Forelimb muscle (tissue), 1 donor: ENCODE measurements around the gene ZNF516. TPM values are rescaled to one million over a fixed set of nuclear protein-coding genes. Genes with fewer than 3 reads are reported as not detected.

Experiments
- DNase-seq: peaks from one replicate; pipeline ENCODE4 v3.0.0-alpha.2; 2013; ENCODE audit warnings: low read depth
- polyA plus RNA-seq: library from polyadenylated mRNA; unstranded; fragments of 120-200 nt; gene quantifications from one replicate; pipeline ENCODE4 v1.2.1, GENCODE V29; 2013; ENCODE audit not compliant: insufficient read length

Gene ZNF516
- polyA plus RNA-seq, 1 donor, result 39.4 TPM

DNA sequence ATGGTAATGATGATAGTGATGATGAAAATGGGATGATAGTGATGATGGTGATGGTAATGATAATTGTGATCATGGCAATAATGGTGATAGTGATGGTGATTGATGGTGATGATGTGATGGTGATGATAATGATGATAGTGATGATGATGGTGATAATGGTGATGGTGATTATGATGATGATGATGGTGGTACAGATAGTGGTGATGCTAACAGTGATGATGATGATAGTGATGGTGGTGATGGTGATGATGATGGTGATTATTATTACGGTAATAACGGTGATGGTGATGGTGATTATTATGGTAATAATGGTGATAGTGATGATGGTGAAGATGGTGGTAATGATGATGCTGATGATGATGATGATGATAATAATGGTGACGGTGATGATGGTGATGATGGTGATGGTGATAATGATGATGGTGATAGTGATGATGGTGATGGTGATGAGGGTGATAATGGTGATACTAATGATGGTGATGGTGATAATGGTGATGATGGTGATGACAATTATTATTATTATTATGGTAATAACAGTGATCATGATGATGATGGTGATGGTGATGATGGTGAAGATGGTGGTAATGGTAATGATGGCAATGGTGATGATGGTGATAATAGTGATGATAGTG lies 151.0 kb downstream of the ZNF516 start:
- no peak for DNase-seq

DNA sequence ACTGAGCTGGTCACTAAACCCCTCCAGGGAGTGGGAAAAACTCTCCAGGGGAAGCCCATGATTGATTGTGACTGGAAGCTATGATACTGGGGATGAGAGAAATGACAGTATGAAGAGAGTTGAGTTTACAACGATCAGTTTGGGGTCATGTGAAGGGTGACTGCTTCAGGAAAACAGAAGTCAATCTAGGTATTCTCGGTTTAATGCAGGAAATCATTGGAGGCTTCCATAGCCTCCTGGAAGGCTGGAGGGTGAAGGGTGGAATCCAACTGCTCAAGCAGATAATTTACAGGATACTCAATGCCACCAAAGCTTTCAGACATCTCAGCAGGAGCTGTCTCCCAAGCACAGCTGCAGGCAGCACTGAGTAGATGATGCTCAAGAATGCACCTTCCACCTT lies 154.6 kb downstream of the ZNF516 start:
- no peak for DNase-seq

DNA sequence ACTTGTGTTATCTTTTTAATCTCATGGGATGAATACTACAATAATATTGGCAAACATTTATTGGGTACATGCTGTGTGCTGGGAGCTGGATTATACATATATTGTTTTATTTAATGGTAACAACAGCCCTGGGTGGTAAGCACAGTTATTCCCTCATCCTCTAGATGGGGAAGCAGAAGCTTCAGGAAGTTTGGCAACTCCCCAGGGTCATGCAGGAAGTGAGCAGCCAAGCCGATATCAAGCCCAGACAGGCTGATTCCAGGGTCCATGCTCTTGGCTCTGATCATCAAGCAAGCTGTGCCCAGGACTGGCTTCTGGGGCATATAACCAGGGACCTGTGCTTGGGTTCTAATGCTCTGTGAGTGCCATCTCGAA lies 155.8 kb downstream of the ZNF516 start:
- no peak for DNase-seq

DNA sequence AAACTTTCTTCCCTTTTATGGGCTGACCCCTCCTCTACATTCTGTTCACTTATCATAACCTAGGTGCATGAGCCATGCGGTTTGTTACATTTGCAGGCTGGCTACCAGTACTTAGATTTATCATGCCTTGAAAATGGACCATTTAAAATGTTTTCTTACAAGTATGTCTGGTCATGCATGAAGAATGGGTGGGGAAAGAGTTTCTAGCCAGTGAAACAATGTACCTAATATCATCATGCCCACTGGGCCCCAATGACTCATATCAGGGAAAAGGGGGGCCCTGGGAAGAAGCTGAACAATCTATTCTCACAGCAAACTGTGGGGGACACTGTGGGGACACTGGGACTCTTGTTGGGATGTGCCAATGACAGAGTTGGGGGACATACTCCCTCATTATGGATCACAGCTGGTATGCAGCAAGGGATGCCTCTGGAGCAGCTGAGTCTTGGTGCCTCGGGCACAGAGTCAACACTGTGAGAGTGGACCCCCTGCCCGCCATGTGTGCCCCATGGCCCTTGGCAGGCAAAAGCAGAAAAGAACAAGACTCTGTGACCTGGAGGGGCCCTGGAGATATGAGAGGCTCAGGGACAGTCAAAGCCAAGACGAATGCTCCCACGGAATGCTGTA lies 156.3 kb downstream of the ZNF516 start:
- DNase-seq, result no peak

DNA sequence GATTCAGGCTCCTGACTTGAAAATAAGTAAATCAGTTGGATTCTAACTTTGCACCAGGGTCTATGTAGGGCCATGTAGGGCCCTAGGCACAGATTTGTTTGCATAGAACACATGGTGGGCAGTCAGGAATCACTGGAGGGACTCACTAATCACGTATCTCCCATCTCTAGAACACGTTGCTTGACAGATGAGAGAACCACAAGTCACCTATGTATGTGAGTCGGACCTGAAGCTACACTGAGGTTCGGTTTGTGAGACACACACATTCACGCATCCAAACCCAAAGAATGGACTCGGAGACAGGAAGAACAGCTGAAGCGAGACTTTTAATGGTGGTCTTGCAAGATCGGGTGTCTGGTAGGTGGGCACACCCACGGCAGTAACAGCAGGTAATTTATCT lies 157.0 kb downstream of the ZNF516 start:
- DNase-seq, result no peak

DNA sequence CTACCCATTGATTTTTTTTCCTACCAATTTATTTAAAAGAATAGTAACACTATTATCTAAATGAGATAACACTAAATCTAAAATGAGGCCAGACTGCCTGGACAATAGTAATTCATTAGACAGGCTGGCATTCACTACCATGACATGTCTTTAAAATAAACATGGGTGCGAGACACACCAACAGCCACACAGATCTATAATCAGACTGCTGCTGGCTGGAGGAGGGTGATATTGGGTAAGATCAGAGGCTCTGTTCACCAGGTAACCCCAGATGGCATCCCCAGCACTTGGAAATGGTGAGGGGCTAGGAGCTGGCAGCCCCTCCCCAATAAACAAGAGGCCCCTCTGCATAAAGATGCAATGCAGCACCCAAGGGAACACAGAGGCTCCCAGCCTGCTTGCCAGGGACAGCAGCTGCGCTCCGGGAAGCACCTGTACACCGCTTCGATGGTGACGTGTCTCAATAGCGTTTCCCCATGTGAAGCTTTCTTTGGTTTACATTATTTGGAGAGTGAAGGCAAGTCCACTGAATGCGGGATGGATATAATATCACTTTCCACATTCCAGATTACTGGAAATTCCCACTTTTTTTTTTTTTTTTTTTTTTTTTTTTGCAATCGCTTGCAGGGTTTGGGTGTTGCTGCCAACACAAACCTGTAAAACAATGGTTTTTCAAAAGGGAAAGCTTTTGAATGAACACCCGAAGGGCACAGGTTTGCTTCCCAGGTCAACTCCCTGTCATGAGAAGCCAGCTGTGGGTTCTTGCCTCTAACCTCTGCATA lies 159.0 kb downstream of the ZNF516 start:
- no peak for DNase-seq

DNA sequence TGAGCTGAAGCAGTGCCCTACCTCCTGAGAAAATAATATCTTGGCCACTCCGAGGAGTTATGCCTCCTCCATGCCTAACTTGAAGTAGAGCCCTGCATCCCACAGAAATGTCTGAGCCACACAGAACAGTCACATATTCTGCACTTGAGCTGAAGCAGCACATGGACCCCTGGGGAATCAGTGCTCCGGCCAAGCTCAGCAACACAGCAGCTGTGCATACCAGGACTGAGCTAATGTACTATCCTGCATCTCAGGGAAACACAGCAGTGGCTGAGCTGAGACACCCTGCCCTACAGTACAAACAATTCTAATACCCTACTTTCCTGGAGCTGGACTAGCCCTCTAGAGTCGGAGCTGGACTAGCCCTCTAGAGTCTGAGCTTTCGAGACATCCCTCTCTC lies 166.9 kb downstream of the ZNF516 start:
- peak; percentile 81 for DNase-seq

DNA sequence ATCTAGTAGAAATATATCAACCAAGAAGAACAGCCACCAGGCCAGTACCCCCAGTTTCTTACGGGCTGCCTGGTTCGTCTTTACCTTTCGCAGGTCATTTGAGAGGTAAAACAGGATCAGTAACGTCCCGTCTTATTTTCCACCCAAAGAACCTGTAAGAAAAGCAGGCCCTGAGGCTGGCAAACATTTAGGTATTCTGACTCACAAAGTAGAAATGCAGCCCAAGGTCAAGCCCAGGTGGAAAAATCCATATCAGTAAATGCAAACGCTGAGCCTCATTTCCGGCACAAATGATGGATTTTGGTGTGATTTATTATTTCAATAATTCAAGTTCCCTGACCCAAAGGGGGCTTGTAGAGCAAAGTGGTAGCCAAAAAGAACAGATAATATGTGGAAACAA lies 171.2 kb downstream of the ZNF516 start:
- DNase-seq, result no peak

GRCh38 chr18:76322686-76323085 lies 172.4 kb downstream of the ZNF516 start:
- no peak for DNase-seq

DNA sequence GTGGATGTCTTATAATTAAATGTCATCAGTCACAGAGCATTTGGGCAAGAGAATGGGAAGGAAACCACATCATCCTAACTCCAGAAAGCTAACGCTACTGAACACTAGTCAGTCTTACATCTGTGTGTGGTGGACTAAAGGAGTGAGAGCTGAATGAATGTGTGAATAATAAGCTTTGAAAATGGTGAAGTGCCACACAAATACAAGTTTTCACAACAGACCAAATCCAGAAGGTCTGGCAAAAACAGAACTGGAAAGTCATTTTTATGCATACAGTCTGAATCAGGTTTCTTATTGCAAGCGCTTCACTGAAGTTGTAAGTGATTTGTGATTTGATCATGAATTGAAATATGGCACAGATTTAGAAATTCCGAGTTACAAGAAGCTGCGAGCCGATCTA lies 175.7 kb downstream of the ZNF516 start:
- DNase-seq, result no peak

DNA sequence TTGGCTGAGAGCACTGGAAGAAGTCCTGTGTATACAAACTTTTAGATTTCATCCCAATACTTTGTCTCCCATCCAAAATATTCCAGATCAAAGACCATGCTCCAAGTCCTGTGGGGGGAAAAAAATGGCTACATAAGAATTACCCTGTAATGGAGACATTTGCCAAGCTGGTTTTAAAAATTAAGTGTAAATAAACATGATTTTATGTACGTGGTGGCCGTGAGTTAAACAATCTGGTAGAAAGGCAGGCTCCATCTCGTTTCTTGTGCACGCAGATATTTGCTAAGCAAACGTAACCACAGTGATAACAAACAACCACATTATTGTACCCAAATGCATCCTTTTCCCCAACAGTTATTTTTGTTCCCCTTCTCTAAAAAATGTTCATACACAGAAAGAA lies 176.4 kb downstream of the ZNF516 start:
- DNase-seq, result no peak

DNA sequence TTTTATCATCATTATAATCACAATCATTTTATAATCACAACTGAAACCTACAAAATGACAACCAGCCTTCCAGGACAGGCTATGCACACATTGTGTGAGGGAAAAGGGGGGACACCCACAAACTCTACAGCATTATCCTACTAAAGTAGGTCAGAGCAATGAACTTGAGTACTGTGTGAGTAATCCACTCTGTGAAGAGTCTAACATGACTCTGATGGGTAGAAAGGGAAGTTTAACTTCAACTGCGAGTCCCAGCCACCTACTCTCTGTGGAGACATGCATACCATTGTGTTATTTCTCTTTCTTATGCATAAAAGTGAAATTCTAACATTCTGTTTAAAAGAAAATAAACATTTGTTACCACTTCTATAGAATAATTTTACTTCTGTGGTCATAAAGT lies 177.9 kb downstream of the ZNF516 start:
- no peak for DNase-seq

DNA sequence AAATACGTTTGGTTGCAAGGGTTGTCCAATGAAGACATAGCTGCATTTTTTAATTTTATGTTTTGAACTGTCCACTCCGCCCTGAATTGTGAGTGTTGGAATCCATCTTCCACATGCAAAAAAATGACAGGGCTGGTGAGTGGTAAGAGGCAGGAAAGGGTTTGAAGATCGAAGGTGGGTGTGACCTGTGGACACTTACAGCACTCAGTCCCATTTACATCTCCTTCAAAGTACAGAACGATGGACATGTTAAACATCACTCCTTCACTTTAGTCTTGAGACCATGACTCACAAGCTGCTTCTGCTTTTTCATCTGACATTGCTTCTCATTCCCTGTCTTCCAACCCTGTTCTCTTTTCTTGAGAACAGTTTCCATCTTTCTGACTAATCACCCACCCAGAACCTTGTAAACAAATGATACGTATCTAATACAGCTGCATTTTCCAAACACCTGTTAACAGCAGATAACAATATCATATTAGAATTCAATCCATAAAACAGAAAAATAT lies 179.3 kb downstream of the ZNF516 start:
- DNase-seq, result no peak

DNA sequence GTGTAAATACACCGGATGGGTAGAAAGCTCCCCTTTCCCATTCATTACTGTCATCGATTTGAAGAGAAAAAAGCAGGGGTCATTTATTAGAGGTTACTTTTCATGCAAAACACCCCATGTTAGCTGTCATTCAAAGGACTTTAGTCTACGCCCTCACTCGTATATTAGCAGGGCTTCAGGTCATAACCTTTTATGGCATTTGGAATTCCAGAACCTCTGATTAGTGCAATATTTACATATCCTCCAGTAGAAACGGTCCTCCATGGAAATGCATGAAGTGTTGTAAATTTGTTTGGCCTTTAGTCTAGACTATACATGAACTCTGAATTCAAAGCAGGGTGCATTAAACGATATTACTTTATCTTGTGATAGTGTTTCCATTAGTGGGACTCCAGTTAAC lies 180.5 kb downstream of the ZNF516 start:
- no peak for DNase-seq

DNA sequence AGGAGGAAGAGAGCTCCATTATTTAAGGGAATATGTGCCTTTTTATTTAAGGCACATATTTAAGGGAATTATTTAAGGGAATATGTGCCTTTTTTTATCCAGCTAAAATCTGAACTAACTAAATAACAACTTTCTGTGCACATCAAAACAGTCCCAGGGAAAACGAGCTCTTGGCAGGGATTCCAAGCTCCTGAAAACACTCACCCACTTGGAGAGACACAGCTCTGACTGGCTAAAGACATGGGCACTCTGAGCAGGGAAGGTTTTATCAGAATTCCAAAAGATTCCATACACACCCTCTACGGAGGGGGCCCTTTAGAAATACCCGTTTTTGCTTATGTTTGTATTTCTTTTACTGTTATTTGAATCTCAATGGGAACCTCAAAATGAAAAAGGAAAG lies 181.0 kb downstream of the ZNF516 start:
- DNase-seq, result no peak
